Astrocyte of the cerebellum (primary cell): ENCODE measurements around the gene CARD16.

ENCODE experiments used
- DNase-seq: peaks from one replicate; pipeline ENCODE4 v3.0.0-alpha.2; 2011; ENCODE audit warnings: low read depth
- H3K4me3 ChIP-seq: 2 replicates; pipeline ENCODE4 v1.5.1; 2011; ENCODE audit warnings: mild to moderate bottlenecking, low read depth, low read length, moderate library complexity
- CTCF ChIP-seq: IDR thresholded peaks from 2 replicates; pipeline ENCODE4 v1.5.1; 2012; ENCODE audit warnings: low read length, low read depth, moderate library complexity, mild to moderate bottlenecking; ENCODE audit errors: missing control alignments
- in situ Hi-C: cut with HindIII; loops from 2 replicates; pipeline ENCODE4 v1.10.0; 2017; ENCODE audit warnings: low sequenced_read_pairs

Gene CARD16

GRCh38 chr11:105054723-105055493 is 9.8 kb upstream of the CARD16 start:
- TF ChIP-seq CTCF: no peak

GRCh38 chr11:105052487-105052886 is 7.4 kb upstream of the CARD16 start:
- H3K4me3 ChIP-seq: no peak overlapping the region
- in situ Hi-C loops: no loop called here
- DNase-seq: no peak
- TF ChIP-seq CTCF: no peak

More at GRCh38 chr11:105054723-105055493, 9.8 kb upstream of the CARD16 start:
- DNase-seq: no peak
- in situ Hi-C loops: no loop called here
- no peak overlapping the region for H3K4me3 ChIP-seq

GRCh38 chr11:105051559-105051958 is 6.4 kb upstream of the CARD16 start:
- no peak for TF ChIP-seq CTCF
- H3K4me3 ChIP-seq: no peak overlapping the region
- DNase-seq: no peak
- in situ Hi-C loops: no loop called here

GRCh38 chr11:105049481-105049880 is 4.3 kb upstream of the CARD16 start:
- H3K4me3 ChIP-seq: no peak overlapping the region
- in situ Hi-C loops: no loop called here
- no peak for TF ChIP-seq CTCF
- no peak for DNase-seq

- in situ Hi-C loops: no loop called here
- peak; percentile 98 for DNase-seq
- TF ChIP-seq CTCF: no peak
- no peak overlapping the region for H3K4me3 ChIP-seq
Measured at GRCh38 chr11:105046898-105047579, 1.9 kb upstream of the CARD16 start.

GRCh38 chr11:105045676-105046296 is 651 bp upstream of the CARD16 start:
- DNase-seq: no peak
- no peak overlapping the region for H3K4me3 ChIP-seq
- in situ Hi-C loops: no loop called here

More at GRCh38 chr11:105045676-105046296, 651 bp upstream of the CARD16 start:
- no peak for TF ChIP-seq CTCF
